Activated T-cell treated with anti-CD3 and anti-CD28 coated beads for 48 hours (primary cell): Measurements from ENCODE around the gene SEC61A2.

Source experiments
- DNase-seq: peaks from one replicate; pipeline ENCODE4 v3.0.0-alpha.2; 2020; ENCODE audit warnings: low read depth

SEC61A2 gene

DNA sequence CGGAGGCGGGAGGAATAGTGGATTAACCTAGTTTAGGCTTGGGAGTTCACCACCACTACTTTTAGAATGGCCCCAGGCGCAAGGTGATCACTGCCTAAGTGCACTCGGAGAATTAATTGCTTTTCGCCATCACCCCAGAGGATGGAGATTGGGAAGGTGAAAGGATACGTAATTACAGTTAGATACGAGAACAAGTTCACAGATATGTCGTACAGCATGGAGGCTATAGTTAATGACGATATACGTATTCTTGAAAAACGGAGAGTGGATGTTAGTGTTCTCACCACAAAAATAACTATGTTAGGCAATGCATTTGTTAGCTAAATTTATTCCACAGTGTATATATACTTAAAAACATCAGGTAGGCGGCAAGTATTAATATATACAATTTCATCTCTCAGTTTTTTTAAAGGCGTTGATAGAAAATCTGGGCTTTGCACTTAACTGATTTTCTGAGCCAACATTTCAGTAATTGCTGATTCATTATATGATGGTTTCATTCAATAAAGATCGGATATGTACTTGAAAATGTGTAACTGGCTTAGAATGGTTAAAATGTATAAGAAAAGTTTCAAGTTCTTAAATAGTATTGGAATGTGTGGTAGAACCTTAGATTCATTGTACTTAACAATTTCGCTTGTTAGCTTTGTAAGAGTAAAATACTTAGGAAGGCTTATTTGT lies 67.2 kb downstream of the SEC61A2 start:
- DNase-seq = no peak

DNA sequence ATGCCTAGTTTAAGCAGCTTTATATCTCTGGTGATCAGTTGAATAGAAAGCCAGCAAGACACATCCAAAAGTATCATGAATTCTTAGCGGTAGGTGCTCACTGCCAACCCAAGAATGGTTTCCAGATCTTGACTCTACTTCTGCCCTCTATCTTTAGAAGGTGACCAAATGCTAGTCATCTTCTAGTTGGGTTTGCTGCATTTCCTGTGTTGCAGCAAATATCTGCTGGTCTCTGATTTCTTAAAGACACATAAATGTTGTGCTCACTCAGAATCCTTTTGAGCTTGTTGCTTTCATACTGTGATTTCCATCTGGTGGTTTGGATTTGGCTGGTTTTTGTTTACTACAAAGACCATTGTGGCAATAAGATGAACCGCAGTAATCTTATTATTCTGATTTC lies 68.7 kb downstream of the SEC61A2 start:
- no peak for DNase-seq

GRCh38 chr10:12200850-12201249 lies 71.4 kb downstream of the SEC61A2 start:
- no peak for DNase-seq

DNA sequence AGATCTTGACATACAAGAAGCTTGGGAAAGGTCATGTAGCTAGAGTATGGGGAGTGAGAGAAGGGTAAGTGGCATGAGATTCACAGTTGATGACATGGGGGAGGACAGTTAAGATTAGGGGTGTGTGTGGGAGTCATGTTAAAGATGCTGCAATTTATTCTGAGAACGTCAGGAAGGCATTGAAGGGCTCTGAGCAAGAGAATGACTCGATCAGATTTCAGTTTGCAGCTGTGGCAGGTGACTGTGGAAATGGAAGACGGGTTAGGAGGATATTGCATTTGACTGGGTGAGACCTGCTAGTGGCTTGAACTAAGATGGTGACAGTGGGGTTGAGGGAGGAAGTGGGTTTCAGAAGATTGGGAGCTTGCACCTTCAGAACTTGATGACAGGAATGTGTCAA lies 72.1 kb downstream of the SEC61A2 start:
- DNase-seq = no peak

DNA sequence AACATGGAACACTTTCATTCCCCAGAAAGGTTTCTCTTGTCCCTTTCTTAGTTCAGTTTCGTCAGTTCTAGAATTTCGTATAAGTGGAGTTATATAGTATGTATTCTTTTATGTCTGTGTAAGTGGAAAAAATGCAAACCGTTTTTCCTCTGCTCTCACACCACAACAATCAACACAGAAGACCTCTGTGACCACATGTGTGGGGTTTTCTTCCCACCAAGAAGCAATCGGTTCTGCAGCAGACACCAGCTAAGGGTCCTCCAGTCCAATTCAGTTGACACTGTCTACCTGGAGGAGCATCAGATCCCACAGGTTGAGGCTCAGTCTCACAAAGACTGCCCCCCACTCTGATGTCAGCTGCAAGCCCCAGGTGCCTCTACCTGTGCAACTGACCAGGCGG lies 72.7 kb downstream of the SEC61A2 start:
- DNase-seq = no peak

DNA sequence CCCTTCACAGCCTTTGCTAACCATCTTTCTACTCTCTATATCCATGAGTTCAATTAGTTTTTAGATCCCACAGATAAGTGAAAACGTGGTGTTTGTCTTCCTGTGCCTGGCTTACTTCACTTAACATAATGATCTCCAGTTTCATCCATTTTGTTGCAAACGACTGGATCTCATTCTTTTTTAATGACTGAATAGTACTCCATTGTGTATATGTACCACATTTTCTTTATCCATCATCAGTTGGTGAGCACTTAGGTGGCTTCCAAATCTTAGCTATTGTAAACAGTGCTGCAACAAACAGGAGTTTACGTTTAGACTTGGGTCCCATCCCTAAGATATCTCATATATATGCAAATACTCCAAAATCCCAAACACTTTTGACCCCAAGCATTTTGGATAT lies 75.6 kb downstream of the SEC61A2 start:
- no peak for DNase-seq

GRCh38 chr10:12207114-12207513 lies 77.6 kb downstream of the SEC61A2 start:
- DNase-seq = no peak

GRCh38 chr10:12208460-12208859 lies 79.0 kb downstream of the SEC61A2 start:
- no peak for DNase-seq

- DNase-seq = no peak
These were observed 83.0 kb downstream of the SEC61A2 start for GRCh38 chr10:12212454-12212853.

DNA sequence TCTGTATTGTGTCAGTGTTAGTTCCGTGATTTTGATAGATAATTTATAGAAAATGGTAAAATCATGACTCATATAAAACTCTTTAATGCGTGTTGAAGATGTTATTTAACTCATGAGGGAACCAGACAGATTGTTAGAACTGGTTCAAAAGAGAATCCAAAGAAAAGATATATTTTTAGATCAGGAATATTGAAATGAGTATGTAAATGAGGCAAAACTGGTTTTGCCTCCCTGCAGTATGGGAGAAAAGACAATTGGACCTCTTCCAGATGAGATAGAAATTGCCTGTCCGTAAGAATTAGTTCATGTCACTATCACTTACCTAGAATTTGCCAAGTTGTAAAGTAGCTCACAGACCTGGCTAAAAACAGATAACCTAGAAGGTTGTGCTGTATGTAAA lies 84.1 kb downstream of the SEC61A2 start:
- no peak for DNase-seq

- DNase-seq = no peak
These were observed 84.6 kb downstream of the SEC61A2 start for GRCh38 chr10:12214093-12214492.

DNA sequence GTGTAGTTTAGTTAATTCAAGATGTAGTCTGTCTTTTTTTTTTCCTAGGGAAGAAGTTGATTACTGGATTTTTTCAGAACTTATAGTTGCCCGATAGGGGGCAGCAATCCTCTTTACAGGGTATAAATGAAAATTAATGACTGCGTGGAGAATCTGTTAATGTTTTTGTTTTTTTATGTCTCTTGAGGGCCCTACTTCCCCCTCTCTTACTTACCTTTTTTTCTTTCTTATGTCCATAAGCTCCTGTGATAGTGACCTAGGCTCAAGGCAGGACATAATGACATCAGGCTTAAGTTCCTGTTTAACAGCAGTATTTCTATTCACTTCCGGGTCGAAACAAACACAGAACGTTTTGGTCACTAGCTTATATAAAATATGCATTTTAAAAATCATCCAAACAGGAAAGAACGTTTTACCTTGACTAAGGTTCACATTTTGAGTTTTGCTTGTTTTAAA lies 85.3 kb downstream of the SEC61A2 start:
- no peak for DNase-seq
